IMR-90 (cell line): ENCODE measurements around the gene PCBP3. TPM values are rescaled to one million over a fixed set of nuclear protein-coding genes. Genes with fewer than 3 reads are reported as not detected.

Source experiments
- ATAC-seq: fragments of 200-7000 bp; cut with Tn5 transposase; 2 replicates; pipeline ENCODE4 v1.9.1; 2020; ENCODE audit warnings: low read depth, mild to moderate bottlenecking, moderate library complexity
- BruUV-seq: library from RNA; stranded (reverse); fragments of 400-500 nt; replicated peaks from 2 replicates; lab custom pipeline; 2021; lab: Mats Ljungman, UMichigan
- CTCF ChIA-PET: fragments of 300-600 bp; formaldehyde crosslinking; extraction: SDS; loops from one replicate; lab custom pipeline; 2021; ENCODE audit warnings: antibody characterized with exemption; lab: Yijun Ruan, JAX
- POLR2A ChIA-PET: fragments of 300-600 bp; sonication (Branson Sonifier 250); formaldehyde crosslinking; loops from one replicate; lab custom pipeline; 2022; ENCODE audit warnings: antibody characterized with exemption; ENCODE audit not compliant: unreplicated experiment; lab: Charles Lee
- DNase-seq: peaks from one replicate; pipeline ENCODE4 v3.0.0; 2013
- H2AFZ ChIP-seq: replicated peaks from 2 replicates; pipeline ENCODE3; 2013; ENCODE audit warnings: low read length, mild to moderate bottlenecking; ENCODE audit not compliant: poor library complexity
- H2AK5ac ChIP-seq: 2 replicates; pipeline ENCODE4 v1.6.1; 2013; ENCODE audit warnings: low read depth, low read length, inconsistent platforms
- H2AK9ac ChIP-seq: replicated peaks from 2 replicates; pipeline ENCODE3; 2013; ENCODE audit warnings: mild to moderate bottlenecking, low read depth, low read length, moderate library complexity; ENCODE audit not compliant: poor library complexity
- H2BK120ac ChIP-seq: 2 replicates; pipeline ENCODE4 v1.6.1; 2013; ENCODE audit warnings: low read depth, low read length, inconsistent platforms
- H2BK15ac ChIP-seq: 3 replicates; pipeline ENCODE4 v1.6.1; 2013; ENCODE audit warnings: low read depth, low read length, inconsistent platforms
- H2BK20ac ChIP-seq: 2 replicates; pipeline ENCODE4 v1.6.1; 2013; ENCODE audit warnings: low read depth, mild to moderate bottlenecking, inconsistent platforms, low read length, moderate library complexity
- H2BK5ac ChIP-seq: 2 replicates; pipeline ENCODE4 v1.6.1; 2013; ENCODE audit warnings: mild to moderate bottlenecking, low read depth, low read length, inconsistent platforms; ENCODE audit not compliant: poor library complexity, severe bottlenecking
- H3K14ac ChIP-seq: replicated peaks from 2 replicates; pipeline ENCODE4 v1.6.1; 2013; ENCODE audit warnings: low read depth, low read length, inconsistent platforms
- H3K18ac ChIP-seq: 2 replicates; pipeline ENCODE4 v1.6.1; 2013; ENCODE audit warnings: low read depth, low read length, control low read depth
- H3K23ac ChIP-seq: 2 replicates; pipeline ENCODE4 v1.6.1; 2013; ENCODE audit warnings: low read depth, low read length, inconsistent platforms
- H3K27ac ChIP-seq: 2 replicates; pipeline ENCODE4 v1.5.1; 2013; ENCODE audit warnings: mild to moderate bottlenecking, control low read depth, low read length; ENCODE audit not compliant: insufficient read depth
- H3K27me3 ChIP-seq: 2 replicates; pipeline ENCODE4 v1.6.1; 2013; ENCODE audit warnings: low read length; ENCODE audit not compliant: control insufficient read depth, insufficient read depth
- H3K36me3 ChIP-seq: 2 replicates; pipeline ENCODE4 v1.6.1; 2013; ENCODE audit warnings: low read length, mixed read lengths; ENCODE audit not compliant: control insufficient read depth, insufficient read depth
- H3K4ac ChIP-seq: 2 replicates; pipeline ENCODE4 v1.6.1; 2013; ENCODE audit warnings: low read depth, low read length, inconsistent platforms
- H3K4me1 ChIP-seq: 2 replicates; pipeline ENCODE4 v1.6.1; 2013; ENCODE audit warnings: low read length, mixed read lengths; ENCODE audit not compliant: control insufficient read depth, insufficient read depth
- H3K4me2 ChIP-seq: 2 replicates; pipeline ENCODE4 v1.6.1; 2013; ENCODE audit warnings: low read depth, mild to moderate bottlenecking, control low read depth, low read length, moderate library complexity
- H3K4me3 ChIP-seq: 2 replicates; pipeline ENCODE4 v1.5.1; 2013; ENCODE audit warnings: low read depth, mild to moderate bottlenecking, control low read depth, low read length, moderate library complexity; ENCODE audit not compliant: insufficient read depth
- H3K56ac ChIP-seq: 2 replicates; pipeline ENCODE4 v1.6.1; 2013; ENCODE audit warnings: low read length, inconsistent platforms; ENCODE audit not compliant: insufficient read depth; ENCODE audit errors: extremely low read depth
- H3K79me1 ChIP-seq, 2 experiments: 2 replicates each; pipeline ENCODE4 v1.6.1; 2013; ENCODE audit warnings: low read length in 2 of 2, inconsistent platforms in 1 of 2, low read depth in 1 of 2
- H3K9ac ChIP-seq: 2 replicates; pipeline ENCODE4 v1.6.1; 2013; ENCODE audit warnings: low read depth, low read length, control low read depth
- H3K9me1 ChIP-seq: 2 replicates; pipeline ENCODE4 v1.6.1; 2013; ENCODE audit warnings: low read length, inconsistent platforms; ENCODE audit not compliant: insufficient read depth
- H3K9me3 ChIP-seq: 2 replicates; pipeline ENCODE4 v1.6.1; 2013; ENCODE audit warnings: low read length; ENCODE audit not compliant: control insufficient read depth, insufficient read depth
- H4K20me1 ChIP-seq: 2 replicates; pipeline ENCODE4 v1.6.1; 2013; ENCODE audit warnings: low read length, inconsistent platforms; ENCODE audit not compliant: insufficient read depth
- H4K5ac ChIP-seq: 2 replicates; pipeline ENCODE4 v1.6.1; 2013; ENCODE audit warnings: mild to moderate bottlenecking, low read depth, low read length, control low read depth
- H4K8ac ChIP-seq, 2 experiments: 2 replicates each; pipeline ENCODE4 v1.6.1; 2013; ENCODE audit warnings: low read depth in 2 of 2, low read length in 2 of 2, control low read depth in 1 of 2, inconsistent platforms in 1 of 2
- H4K91ac ChIP-seq: 2 replicates; pipeline ENCODE4 v1.6.1; 2013; ENCODE audit warnings: low read depth, low read length, inconsistent platforms; ENCODE audit not compliant: insufficient read depth
- CEBPB ChIP-seq: IDR thresholded peaks from 2 replicates; pipeline ENCODE4 v1.6.1; 2012; ENCODE audit warnings: low read depth, low read length, improper control_type of control experiment
- FOS ChIP-seq: fragments of 150-350 bp; IDR thresholded peaks from 2 replicates; pipeline ENCODE4 v1.6.1; 2016; ENCODE audit warnings: low read depth, low read length
- MAFK ChIP-seq: IDR thresholded peaks from 2 replicates; pipeline ENCODE4 v1.6.1; 2012; ENCODE audit warnings: low read depth, low read length, improper control_type of control experiment
- MAZ ChIP-seq: IDR thresholded peaks from 2 replicates; pipeline ENCODE4 v1.6.1; 2012; ENCODE audit warnings: low read depth, mild to moderate bottlenecking, low read length, improper control_type of control experiment, moderate library complexity, borderline replicate concordance
- NFE2L2 ChIP-seq: fragments of 150-350 bp; IDR thresholded peaks from 2 replicates; pipeline ENCODE4 v1.6.1; 2016; ENCODE audit warnings: low read depth, mild to moderate bottlenecking, low read length
- RAD21 ChIP-seq: IDR thresholded peaks from 2 replicates; pipeline ENCODE4 v1.6.1; 2012; ENCODE audit warnings: low read length, improper control_type of control experiment
- RCOR1 ChIP-seq: IDR thresholded peaks from 2 replicates; pipeline ENCODE4 v1.6.1; 2012; ENCODE audit warnings: mild to moderate bottlenecking, low read length, improper control_type of control experiment; ENCODE audit not compliant: insufficient replicate concordance
- USF2 ChIP-seq: fragments of 150-350 bp; IDR thresholded peaks from 2 replicates; pipeline ENCODE4 v1.6.1; 2017; ENCODE audit warnings: mild to moderate bottlenecking, antibody characterized with exemption, low read length, low read depth
- WGBS, 2 experiments: methylation state at CpG; one replicate each; pipeline versions ENCODE4 v1.1.5 to v1.1.7; 2013; ENCODE audit warnings: missing lambda C conversion rate in 2 of 2; ENCODE audit not compliant: insufficient read length in 1 of 2; ENCODE audit errors: extremely low coverage in 2 of 2; 5-methylcytosine and 5-hydroxymethylcytosine counted together
- dilution Hi-C: fragments of 300-500 bp; cut with HindIII; formaldehyde crosslinking; loops from one replicate; pipeline ENCODE4 v1.14.3; 2018; ENCODE audit warnings: low sequenced_read_pairs; ENCODE audit not compliant: unreplicated experiment
- in situ Hi-C: fragments of 300-500 bp; cut with MboI; formaldehyde crosslinking; loops from 3 replicates; pipeline ENCODE4 v1.14.3; 2019; ENCODE audit warnings: low sequenced_read_pairs, inconsistent platforms, mixed read lengths
- intact Hi-C: fragments of 100-400 bp; cut with micrococcal nuclease; formaldehyde crosslinking; loops from 2 replicates; pipeline ENCODE4 v1.10.0; 2022
- polyA plus RNA-seq, 3 experiments: library from polyadenylated mRNA; depleted of rRNA; stranded (reverse); fragments of >200 nt; gene quantifications; 2 replicates each; pipeline ENCODE4 v1.2.3, GENCODE V29; 2012; ENCODE audit warnings: low replicate concordance in 1 of 3
- total RNA-seq: library from RNA; depleted of rRNA; stranded (reverse); fragments of >200 nt; gene quantifications from 2 replicates; pipeline ENCODE4 v1.2.3, GENCODE V29; 2012
- TF ChIP-seq, protein P1 (sequence below): fragments of 150-350 bp; IDR thresholded peaks from 2 replicates; pipeline ENCODE4 v1.6.1; 2016; ENCODE audit warnings: low read depth, mild to moderate bottlenecking, low read length, moderate library complexity, borderline replicate concordance
- TF ChIP-seq, protein P2 (sequence below): conservative IDR thresholded peaks from 2 replicates; pipeline ENCODE4 v1.5.1; 2012; ENCODE audit warnings: mild to moderate bottlenecking, low read depth, low read length, improper control_type of control experiment

The PCBP3 gene
- total and polyA plus RNA-seq, 2 of the 4 experiments (the other 2 are of a cell fraction): 2.9 to 3.9 TPM

DNA sequence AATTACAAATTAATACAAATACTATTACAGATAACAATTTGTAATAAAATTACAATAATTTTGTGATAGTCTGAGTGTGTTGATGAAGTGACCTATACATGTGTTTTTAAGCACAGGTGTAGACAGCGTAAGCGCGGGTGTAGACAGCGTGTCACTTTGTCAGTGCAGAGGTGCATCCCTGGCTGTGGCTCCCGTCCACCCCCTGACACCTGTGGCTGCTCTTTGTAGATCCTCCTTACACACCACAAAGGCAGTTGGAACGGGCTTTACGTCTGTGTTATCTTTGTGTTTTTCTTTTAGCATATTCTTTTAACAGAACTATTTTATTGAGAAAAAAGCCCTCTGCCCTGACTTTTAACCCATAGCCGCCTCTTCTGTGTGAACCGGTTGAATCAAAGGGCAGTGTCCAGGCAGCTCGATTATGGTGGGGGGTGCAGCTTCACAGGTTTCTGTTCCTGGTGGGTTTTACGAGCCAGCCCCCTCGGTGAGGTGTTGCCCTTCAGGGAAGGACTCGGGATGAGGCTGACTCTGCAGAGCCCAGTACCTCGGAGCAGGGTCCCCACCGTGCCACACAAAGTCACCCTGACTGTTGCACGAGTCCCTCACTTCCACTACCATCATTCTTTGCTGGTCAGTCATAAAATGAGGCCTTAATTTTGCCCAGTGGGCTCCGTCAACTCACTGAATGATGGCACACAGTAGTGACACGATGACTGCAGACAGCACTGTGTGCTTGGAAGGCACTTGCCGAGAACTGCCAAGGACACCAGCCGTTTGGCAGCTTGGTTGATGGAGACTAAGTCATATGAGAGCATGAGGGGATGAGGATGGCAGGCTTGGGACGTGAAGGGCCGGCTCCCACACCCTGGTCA is 251.6 kb downstream of the PCBP3 start:
- Histone ChIP-seq H2AFZ (no peak overlapping the region), H3K4ac (no peak overlapping the region), H3K56ac (no peak overlapping the region), H2BK5ac (no peak overlapping the region), H3K4me2 (no peak overlapping the region), H3K18ac (no peak overlapping the region), H2BK20ac (no peak overlapping the region), H2AK9ac (no peak overlapping the region), H2AK5ac (no peak overlapping the region), H3K14ac (no peak overlapping the region), H3K27me3 (peaks cover 11% of the 10 kb centered on the region; the same call in 1 of the 2 replicates), H3K27ac (no peak overlapping the region), H4K8ac (no peak overlapping the region), H3K4me1 (peaks cover 9% of the 10 kb centered on the region; the same call in 1 of the 2 replicates), H3K23ac (no peak overlapping the region), H3K4me3 (no peak overlapping the region), H2BK15ac (no peak overlapping the region; the same call in 2 of the 3 replicates), H2BK120ac (no peak overlapping the region), H3K9me3 (peaks cover 2% of the 10 kb centered on the region; the same call in 1 of the 2 replicates), H4K5ac (no peak overlapping the region), H4K91ac (no peak overlapping the region), H3K9ac (no peak overlapping the region), H3K36me3 (no peaks in the 10 kb centered on the region; the same call in 1 of the 2 replicates), H4K20me1 (peaks cover 3% of the 10 kb centered on the region; the same call in 1 of the 2 replicates), H3K9me1 (peaks cover 4% of the 10 kb centered on the region; the same call in 1 of the 2 replicates), H3K79me1 (no peaks in the 10 kb centered on the region)
- dilution Hi-C loops (no loop called here), intact Hi-C loops (no loop called here), in situ Hi-C loops (no loop called here)
- TF ChIP-seq, protein P1, sequence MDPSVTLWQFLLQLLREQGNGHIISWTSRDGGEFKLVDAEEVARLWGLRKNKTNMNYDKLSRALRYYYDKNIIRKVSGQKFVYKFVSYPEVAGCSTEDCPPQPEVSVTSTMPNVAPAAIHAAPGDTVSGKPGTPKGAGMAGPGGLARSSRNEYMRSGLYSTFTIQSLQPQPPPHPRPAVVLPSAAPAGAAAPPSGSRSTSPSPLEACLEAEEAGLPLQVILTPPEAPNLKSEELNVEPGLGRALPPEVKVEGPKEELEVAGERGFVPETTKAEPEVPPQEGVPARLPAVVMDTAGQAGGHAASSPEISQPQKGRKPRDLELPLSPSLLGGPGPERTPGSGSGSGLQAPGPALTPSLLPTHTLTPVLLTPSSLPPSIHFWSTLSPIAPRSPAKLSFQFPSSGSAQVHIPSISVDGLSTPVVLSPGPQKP: no peak
- TF ChIP-seq MAFK: no peak
- TF ChIP-seq MAZ: no peak
- TF ChIP-seq, protein P2, sequence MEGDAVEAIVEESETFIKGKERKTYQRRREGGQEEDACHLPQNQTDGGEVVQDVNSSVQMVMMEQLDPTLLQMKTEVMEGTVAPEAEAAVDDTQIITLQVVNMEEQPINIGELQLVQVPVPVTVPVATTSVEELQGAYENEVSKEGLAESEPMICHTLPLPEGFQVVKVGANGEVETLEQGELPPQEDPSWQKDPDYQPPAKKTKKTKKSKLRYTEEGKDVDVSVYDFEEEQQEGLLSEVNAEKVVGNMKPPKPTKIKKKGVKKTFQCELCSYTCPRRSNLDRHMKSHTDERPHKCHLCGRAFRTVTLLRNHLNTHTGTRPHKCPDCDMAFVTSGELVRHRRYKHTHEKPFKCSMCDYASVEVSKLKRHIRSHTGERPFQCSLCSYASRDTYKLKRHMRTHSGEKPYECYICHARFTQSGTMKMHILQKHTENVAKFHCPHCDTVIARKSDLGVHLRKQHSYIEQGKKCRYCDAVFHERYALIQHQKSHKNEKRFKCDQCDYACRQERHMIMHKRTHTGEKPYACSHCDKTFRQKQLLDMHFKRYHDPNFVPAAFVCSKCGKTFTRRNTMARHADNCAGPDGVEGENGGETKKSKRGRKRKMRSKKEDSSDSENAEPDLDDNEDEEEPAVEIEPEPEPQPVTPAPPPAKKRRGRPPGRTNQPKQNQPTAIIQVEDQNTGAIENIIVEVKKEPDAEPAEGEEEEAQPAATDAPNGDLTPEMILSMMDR: no peak
- TF ChIP-seq FOS: no peak
- TF ChIP-seq NFE2L2: no peak
- TF ChIP-seq RCOR1: no peak
- no peak for TF ChIP-seq RAD21
- no peak for TF ChIP-seq CEBPB
- TF ChIP-seq USF2: no peak
- no peak for DNase-seq
- ATAC-seq: no peak
- WGBS, 2 experiments: 80% methylated on average over 2 of the region's 22 CpGs; no CpG with 5 or more reads in 1 of the 2 experiments
- ChIA-PET POLR2A (no interaction called here), CTCF (no interaction called here)
- BruUV-seq: no TSS peak
